HEK293 (cell line): ENCODE measurements around the gene TNFRSF11A.
A peak's percentile ranks its signal among the peaks of the same experiment; 100 is the strongest.

Source experiments
- CTCF ChIA-PET: fragments of 350-600 bp; formaldehyde crosslinking; extraction: SDS; loops from one replicate; lab custom pipeline; 2021; ENCODE audit warnings: antibody characterized with exemption; lab: Yijun Ruan, JAX
- POLR2A ChIA-PET: fragments of 300-600 bp; formaldehyde crosslinking; extraction: SDS; loops from one replicate; lab custom pipeline; 2020; ENCODE audit warnings: antibody characterized with exemption, inconsistent platforms; lab: Yijun Ruan, JAX
- H3K27ac ChIP-seq: fragments of 200-500 bp; sonication (Bioruptor generic); 2 replicates; pipeline ENCODE4 v1.5.1; 2014; ENCODE audit warnings: low read depth, low read length, control low read depth, inconsistent platforms; ENCODE audit errors: extremely low read depth
- H3K36me3 ChIP-seq, 2 experiments: fragments of 200-500 bp in 1 of 2; sonication (Bioruptor generic) in 1 of 2; 1 replicate in 1 of 2; 2 replicates in 1 of 2; pipeline ENCODE4 v1.5.1; 2014 to 2017; ENCODE audit warnings: inconsistent platforms in 2 of 2, low read length in 2 of 2; ENCODE audit not compliant: control insufficient read depth in 2 of 2, insufficient read depth in 1 of 2
- H3K4me1 ChIP-seq: fragments of 200-500 bp; sonication (Bioruptor generic); 2 replicates; pipeline ENCODE4 v1.5.1; 2014; ENCODE audit warnings: mild to moderate bottlenecking, low read length, inconsistent platforms; ENCODE audit not compliant: control insufficient read depth, insufficient read depth
- H3K4me3 ChIP-seq: 2 replicates; pipeline ENCODE4 v1.5.1; 2011; ENCODE audit warnings: low read depth, mild to moderate bottlenecking, control low read depth, low read length, moderate library complexity
- H3K9me3 ChIP-seq: fragments of 200-500 bp; sonication (Bioruptor generic); 2 replicates; pipeline ENCODE4 v1.5.1; 2014; ENCODE audit warnings: low read depth, low read length, inconsistent platforms; ENCODE audit not compliant: control insufficient read depth, insufficient read depth
- FEZF1 ChIP-seq: fragments of 450-650 bp; formaldehyde crosslinking; IDR thresholded peaks from 2 replicates; pipeline ENCODE4 v1.5.1; 2016; ENCODE audit warnings: missing biosample characterization, missing genetic modification characterization
- GLIS1 ChIP-seq: fragments of 450-650 bp; formaldehyde crosslinking; IDR thresholded peaks from 2 replicates; pipeline ENCODE4 v1.5.1; 2016; ENCODE audit warnings: missing biosample characterization, missing genetic modification characterization
- KLF10 ChIP-seq: fragments of 450-650 bp; IDR thresholded peaks from 2 replicates; pipeline ENCODE4 v1.5.1; 2018; ENCODE audit warnings: missing biosample characterization, mild to moderate bottlenecking, missing genetic modification characterization
- KLF7 ChIP-seq: fragments of 450-650 bp; formaldehyde crosslinking; IDR thresholded peaks from 2 replicates; pipeline ENCODE4 v1.5.1; 2016; ENCODE audit warnings: missing biosample characterization, missing genetic modification characterization, borderline replicate concordance
- OSR2 ChIP-seq: fragments of 450-650 bp; formaldehyde crosslinking; IDR thresholded peaks from 2 replicates; pipeline ENCODE4 v1.5.1; 2016; ENCODE audit warnings: missing biosample characterization, missing genetic modification characterization
- SCRT1 ChIP-seq: fragments of 450-650 bp; formaldehyde crosslinking; IDR thresholded peaks from 2 replicates; pipeline ENCODE4 v1.5.1; 2016; ENCODE audit warnings: missing biosample characterization, missing genetic modification characterization, borderline replicate concordance
- SCRT2 ChIP-seq: fragments of 450-650 bp; formaldehyde crosslinking; IDR thresholded peaks from 2 replicates; pipeline ENCODE4 v1.5.1; 2016; ENCODE audit warnings: missing biosample characterization, missing genetic modification characterization
- ZIC2 ChIP-seq: fragments of 450-650 bp; formaldehyde crosslinking; IDR thresholded peaks from 2 replicates; pipeline ENCODE4 v1.5.1; 2016; ENCODE audit warnings: missing biosample characterization, missing genetic modification characterization
- ZNF223 ChIP-seq: fragments of 450-650 bp; formaldehyde crosslinking; IDR thresholded peaks from 2 replicates; pipeline ENCODE4 v1.5.1; 2016; ENCODE audit warnings: missing biosample characterization, missing genetic modification characterization
- ZNF280D ChIP-seq: fragments of 450-650 bp; formaldehyde crosslinking; IDR thresholded peaks from 2 replicates; pipeline ENCODE4 v1.5.1; 2016; ENCODE audit warnings: missing biosample characterization, missing genetic modification characterization
- ZNF292 ChIP-seq: fragments of 450-650 bp; formaldehyde crosslinking; IDR thresholded peaks from 2 replicates; pipeline ENCODE4 v1.5.1; 2016; ENCODE audit warnings: low read depth, missing biosample characterization, missing genetic modification characterization, borderline replicate concordance
- ZNF549 ChIP-seq: fragments of 450-650 bp; IDR thresholded peaks from 2 replicates; pipeline ENCODE4 v1.5.1; 2018; ENCODE audit warnings: missing biosample characterization, missing genetic modification characterization, mild to moderate bottlenecking, inconsistent platforms, moderate library complexity
- ZNF600 ChIP-seq: fragments of 450-650 bp; formaldehyde crosslinking; IDR thresholded peaks from 2 replicates; pipeline ENCODE4 v1.5.1; 2016; ENCODE audit warnings: missing biosample characterization, missing genetic modification characterization
- ZNF626 ChIP-seq: fragments of 450-650 bp; sonication (Bioruptor Pico); formaldehyde crosslinking; IDR thresholded peaks from 2 replicates; pipeline ENCODE4 v1.5.1; 2018; ENCODE audit warnings: missing biosample characterization, missing genetic modification characterization, inconsistent platforms
- ZNF707 ChIP-seq: fragments of 450-650 bp; formaldehyde crosslinking; IDR thresholded peaks from 2 replicates; pipeline ENCODE4 v1.5.1; 2016; ENCODE audit warnings: missing biosample characterization, missing genetic modification characterization
- TF ChIP-seq, protein P1 (sequence below): fragments of 450-650 bp; formaldehyde crosslinking; IDR thresholded peaks from 2 replicates; pipeline ENCODE4 v1.5.1; 2016; ENCODE audit warnings: missing biosample characterization, missing genetic modification characterization
- TF ChIP-seq, protein P2 (sequence below): fragments of 450-650 bp; formaldehyde crosslinking; conservative IDR thresholded peaks from 2 replicates; pipeline ENCODE4 v1.5.1; 2016; ENCODE audit warnings: low read depth, missing biosample characterization, missing genetic modification characterization
- TF ChIP-seq, protein P3 (sequence below): fragments of 450-650 bp; formaldehyde crosslinking; IDR thresholded peaks from 2 replicates; pipeline ENCODE4 v1.5.1; 2016; ENCODE audit warnings: missing biosample characterization, missing genetic modification characterization

TNFRSF11A gene

DNA sequence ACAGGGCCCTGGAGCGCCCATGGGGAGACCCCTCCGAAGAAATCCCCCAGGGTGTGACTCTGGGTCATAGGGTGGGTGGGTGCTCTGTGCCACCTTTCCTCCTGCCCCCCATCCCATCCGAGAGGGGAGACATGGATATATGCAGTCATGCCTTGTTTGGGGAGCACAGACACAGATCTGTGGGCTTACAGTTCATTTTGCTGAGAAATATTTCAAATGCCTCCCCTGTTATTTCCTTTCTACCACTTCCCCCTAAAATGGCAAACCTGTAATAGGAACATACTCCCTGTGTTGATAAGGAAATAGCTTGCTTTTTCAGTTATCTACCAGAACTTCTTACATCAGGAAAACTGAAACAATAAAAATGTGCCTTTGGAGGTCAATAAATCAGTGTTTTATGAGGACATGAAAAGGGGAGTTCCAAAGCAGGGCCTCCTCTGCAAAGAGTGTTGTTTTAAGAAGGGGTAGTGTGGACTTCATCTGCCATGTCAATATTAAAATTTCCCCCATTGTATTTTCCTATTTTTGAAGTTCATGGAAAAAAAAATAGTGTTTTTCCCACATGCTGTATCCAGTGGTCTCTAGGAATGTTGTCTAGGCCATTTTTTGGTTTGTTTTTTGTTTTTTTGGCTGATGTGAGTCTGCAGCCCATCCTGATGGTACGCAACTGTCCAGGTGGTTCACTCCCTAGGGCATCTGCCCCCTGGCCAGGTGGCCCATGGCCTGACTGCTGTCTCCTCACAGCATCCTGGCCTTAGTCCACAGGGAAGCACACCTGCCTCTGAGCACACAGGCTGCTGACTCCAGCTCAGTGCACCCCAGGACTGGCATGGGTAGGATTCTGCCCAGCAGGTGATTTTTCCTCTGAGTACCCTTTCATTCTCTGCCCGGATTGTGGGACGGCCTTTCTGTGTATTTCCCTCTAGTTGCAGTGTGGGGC is 3.7 kb downstream of the TNFRSF11A start (continued):
- peak; percentile 82 for TF ChIP-seq ZIC2 (tag by site-specific recombination)
- peak; percentile 29; the same call in 1 of the 2 replicates for TF ChIP-seq KLF7 (tag by site-specific recombination)
- TF ChIP-seq, protein P1, sequence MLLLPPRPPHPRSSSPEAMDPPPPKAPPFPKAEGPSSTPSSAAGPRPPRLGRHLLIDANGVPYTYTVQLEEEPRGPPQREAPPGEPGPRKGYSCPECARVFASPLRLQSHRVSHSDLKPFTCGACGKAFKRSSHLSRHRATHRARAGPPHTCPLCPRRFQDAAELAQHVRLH: peak; percentile 67; the same call in 1 of the 2 replicates
- TF ChIP-seq, protein P2, sequence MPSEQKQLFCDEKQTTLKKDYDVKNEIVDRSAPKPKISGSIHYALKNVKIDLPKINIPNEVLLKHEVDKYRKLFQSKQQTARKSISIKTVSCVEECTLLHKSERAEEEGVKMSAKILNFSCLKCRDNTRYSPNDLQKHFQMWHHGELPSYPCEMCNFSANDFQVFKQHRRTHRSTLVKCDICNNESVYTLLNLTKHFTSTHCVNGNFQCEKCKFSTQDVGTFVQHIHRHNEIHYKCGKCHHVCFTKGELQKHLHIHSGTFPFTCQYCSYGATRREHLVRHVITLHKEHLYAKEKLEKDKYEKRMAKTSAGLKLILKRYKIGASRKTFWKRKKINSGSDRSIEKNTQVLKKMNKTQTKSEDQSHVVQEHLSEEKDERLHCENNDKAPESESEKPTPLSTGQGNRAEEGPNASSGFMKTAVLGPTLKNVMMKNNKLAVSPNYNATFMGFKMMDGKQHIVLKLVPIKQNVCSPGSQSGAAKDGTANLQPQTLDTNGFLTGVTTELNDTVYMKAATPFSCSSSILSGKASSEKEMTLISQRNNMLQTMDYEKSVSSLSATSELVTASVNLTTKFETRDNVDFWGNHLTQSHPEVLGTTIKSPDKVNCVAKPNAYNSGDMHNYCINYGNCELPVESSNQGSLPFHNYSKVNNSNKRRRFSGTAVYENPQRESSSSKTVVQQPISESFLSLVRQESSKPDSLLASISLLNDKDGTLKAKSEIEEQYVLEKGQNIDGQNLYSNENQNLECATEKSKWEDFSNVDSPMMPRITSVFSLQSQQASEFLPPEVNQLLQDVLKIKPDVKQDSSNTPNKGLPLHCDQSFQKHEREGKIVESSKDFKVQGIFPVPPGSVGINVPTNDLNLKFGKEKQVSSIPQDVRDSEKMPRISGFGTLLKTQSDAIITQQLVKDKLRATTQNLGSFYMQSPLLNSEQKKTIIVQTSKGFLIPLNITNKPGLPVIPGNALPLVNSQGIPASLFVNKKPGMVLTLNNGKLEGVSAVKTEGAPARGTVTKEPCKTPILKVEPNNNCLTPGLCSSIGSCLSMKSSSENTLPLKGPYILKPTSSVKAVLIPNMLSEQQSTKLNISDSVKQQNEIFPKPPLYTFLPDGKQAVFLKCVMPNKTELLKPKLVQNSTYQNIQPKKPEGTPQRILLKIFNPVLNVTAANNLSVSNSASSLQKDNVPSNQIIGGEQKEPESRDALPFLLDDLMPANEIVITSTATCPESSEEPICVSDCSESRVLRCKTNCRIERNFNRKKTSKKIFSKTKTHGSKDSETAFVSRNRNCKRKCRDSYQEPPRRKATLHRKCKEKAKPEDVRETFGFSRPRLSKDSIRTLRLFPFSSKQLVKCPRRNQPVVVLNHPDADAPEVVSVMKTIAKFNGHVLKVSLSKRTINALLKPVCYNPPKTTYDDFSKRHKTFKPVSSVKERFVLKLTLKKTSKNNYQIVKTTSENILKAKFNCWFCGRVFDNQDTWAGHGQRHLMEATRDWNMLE (tag by site-specific recombination): no peak

DNA sequence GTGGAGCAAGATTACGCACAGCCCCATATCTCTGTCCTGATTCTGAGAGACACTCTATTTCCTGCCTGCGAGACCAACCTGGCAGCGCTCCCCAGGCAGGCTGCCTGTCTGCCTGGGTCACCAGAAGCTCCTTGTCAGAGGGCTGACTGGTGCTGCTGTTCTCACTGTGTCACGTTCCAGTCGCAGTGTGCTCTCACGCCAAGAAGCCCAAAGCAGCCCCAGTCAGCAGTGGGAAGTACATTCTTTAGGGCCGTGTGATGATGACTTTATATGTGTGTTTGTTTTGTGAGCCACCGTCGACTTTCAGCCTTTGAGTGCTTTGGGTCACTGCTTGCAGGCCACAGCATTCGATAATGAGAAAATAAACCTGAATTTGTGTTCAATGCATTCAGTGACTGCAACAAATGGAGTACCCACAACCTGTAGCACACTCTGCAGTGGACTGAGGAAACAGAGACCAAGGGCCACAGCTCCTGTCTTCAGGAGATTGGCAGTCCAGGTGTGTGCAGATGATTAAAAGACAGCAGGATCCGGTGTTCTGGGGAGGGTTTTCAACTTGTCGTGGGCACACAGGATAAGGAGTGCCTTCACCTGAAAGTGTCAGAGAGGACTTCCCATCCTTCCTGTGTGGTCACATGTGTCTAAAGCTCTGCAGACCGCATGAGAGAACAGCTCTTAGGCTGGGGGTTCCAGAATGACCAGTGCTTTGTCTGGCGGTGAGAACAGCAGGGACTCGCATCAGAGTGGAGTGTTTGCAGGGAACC is 4.8 kb downstream of the TNFRSF11A start:
- Histone ChIP-seq H3K9me3 (no peaks in the 10 kb centered on the region), H3K4me1 (peaks cover 36% of the 10 kb centered on the region), H3K4me3 (no peak overlapping the region), H3K27ac (peak overlapping the region; percentile 60; the same call in 1 of the 2 replicates), H3K36me3 (no peaks in the 10 kb centered on the region)
- TF ChIP-seq ZIC2 (tag by site-specific recombination) (peak; percentile 62), SCRT2 (peak; percentile 89), GLIS1 (peak; percentile 42), ZNF280D (tag by site-specific recombination) (no peak), ZNF600 (tag by site-specific recombination) (peak; percentile 30; the same call in 1 of the 2 replicates), OSR2 (peak; percentile 89), ZNF707 (tag by site-specific recombination) (no peak), ZNF292 (tag by site-specific recombination) (no peak), ZNF549 (tag by site-specific recombination) (no peak), FEZF1 (peak; percentile 55), SCRT1 (tag by site-specific recombination) (peak; percentile 90), KLF10 (no peak), ZNF626 (tag by site-specific recombination) (no peak), ZNF223 (tag by site-specific recombination) (peak; percentile 90)
- TF ChIP-seq, protein P3, sequence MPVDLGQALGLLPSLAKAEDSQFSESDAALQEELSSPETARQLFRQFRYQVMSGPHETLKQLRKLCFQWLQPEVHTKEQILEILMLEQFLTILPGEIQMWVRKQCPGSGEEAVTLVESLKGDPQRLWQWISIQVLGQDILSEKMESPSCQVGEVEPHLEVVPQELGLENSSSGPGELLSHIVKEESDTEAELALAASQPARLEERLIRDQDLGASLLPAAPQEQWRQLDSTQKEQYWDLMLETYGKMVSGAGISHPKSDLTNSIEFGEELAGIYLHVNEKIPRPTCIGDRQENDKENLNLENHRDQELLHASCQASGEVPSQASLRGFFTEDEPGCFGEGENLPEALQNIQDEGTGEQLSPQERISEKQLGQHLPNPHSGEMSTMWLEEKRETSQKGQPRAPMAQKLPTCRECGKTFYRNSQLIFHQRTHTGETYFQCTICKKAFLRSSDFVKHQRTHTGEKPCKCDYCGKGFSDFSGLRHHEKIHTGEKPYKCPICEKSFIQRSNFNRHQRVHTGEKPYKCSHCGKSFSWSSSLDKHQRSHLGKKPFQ: 0 out of 2 replicates have a peak, but pooled peaks have one; percentile 52
- ChIA-PET POLR2A (interaction anchor here (0.7 to 1.0 kb wide), 2 partner anchors 10 to 13 kb away, joined by 3 to 4 read pairs; no protein-coding TSS in a partner anchor), CTCF (interaction anchor here (1.0 to 2.9 kb wide), 3 partner anchors 11 to 96 kb away, joined by 3 to 9 read pairs (median 3); no protein-coding TSS in a partner anchor)
